ENCODE data around the gene LIME1. TPM values are rescaled to one million over a fixed set of nuclear protein-coding genes. Genes with fewer than 3 reads are reported as not detected.
A peak's percentile ranks its signal among the peaks of the same experiment; 100 is the strongest.

LIME1 gene
- total and polyA plus RNA-seq, 10 of the 15 experiments (the other 5 are each of a cell fraction or from before 2014, with no cell fraction given) = 0.35 to 154 (median 49.9) TPM

- SMC1A ChIA-PET (ENCODE audit: uncharacterized antibody, unreplicated experiment) = no interaction called here
- DNase-seq (ENCODE audit: low read depth, low spot score) (no peak), FAIRE-seq (no peak), ATAC-seq (no peak)
- Histone ChIP-seq H2AFZ (ENCODE audit: control insufficient read depth, low read depth, low read length) (no peak overlapping the region), H3K4me3 (no peak overlapping the region), H3K27ac (ENCODE audit: control insufficient read depth, insufficient read depth) (no peak overlapping the region), H3K9me3 (replicated peaks; ENCODE audit: control insufficient read depth, insufficient read depth, low read length) (0 out of 3 replicates have a peak, but pooled peaks cover 1% of the 10 kb centered on the region), H3K4me2 (ENCODE audit: control insufficient read depth, insufficient read depth) (no peak overlapping the region), H4K20me1 (ENCODE audit: control insufficient read depth, insufficient read depth) (no peaks in the 10 kb centered on the region), H3K79me2 (ENCODE audit: control insufficient read depth, insufficient read depth, low read length) (peaks cover 27% of the 10 kb centered on the region), H3K4me1 (ENCODE audit: control insufficient read depth, insufficient read depth, low read length) (peaks cover 60% of the 10 kb centered on the region), H3K9ac (ENCODE audit: control insufficient read depth, insufficient read depth, low read length) (no peak overlapping the region), H3K27me3 (replicated peaks in 1 of 2; ENCODE audit: control insufficient read depth in 2 of 2, insufficient read depth in 2 of 2, low read length in 1 of 2) (no peaks in the 10 kb centered on the region), H3K36me3 (ENCODE audit: control insufficient read depth in 2 of 2, insufficient read depth in 2 of 2, low read length in 1 of 2) (peaks cover 11 to 27% of the 10 kb centered on the region in 2 experiments; a peak in 3 of 4 replicates)
- intact Hi-C loops (cut with micrococcal nuclease; ENCODE audit: unreplicated experiment) = no loop called here
- RAD21 ChIA-PET (ENCODE audit: unreplicated experiment) = no interaction called here
- no TSS peak for BruUV-seq (replicated peaks)
- WGBS (ENCODE audit: insufficient coverage, insufficient replicate concordance, low lambda C conversion rate, missing lambda C conversion rate) = 90% methylated on average over 38 of the region's 38 CpGs
- CTCF ChIA-PET = no interaction called here
- POLR2A ChIA-PET = no interaction called here
- TF ChIP-seq SRF (IDR thresholded peaks at IDR 0.05; ENCODE audit: low read depth in 2 of 2, low read length in 2 of 2) (0 out of 4 replicates have a peak, but pooled peaks of 1 of the 2 experiments have one; percentile 4), PBX3 (IDR thresholded peaks at IDR 0.05; ENCODE audit: insufficient replicate concordance, low read depth, low read length) (peak; percentile 28), ESRRA (IDR thresholded peaks at IDR 0.05; ENCODE audit: low read length) (no peak), NR2C2 (IDR thresholded peaks at IDR 0.05; ENCODE audit: borderline replicate concordance, control insufficient read depth, insufficient read length, low read depth) (no peak), RFX5 (IDR thresholded peaks at IDR 0.05; ENCODE audit: low read depth, low read length) (no peak), BCL3 (IDR thresholded peaks at IDR 0.05; ENCODE audit: borderline replicate concordance, insufficient read depth, low read depth, low read length, poor library complexity, severe bottlenecking) (peak; percentile 92), REST (IDR thresholded peaks at IDR 0.05; ENCODE audit: low read depth, low read length) (no peak), POLR2A (IDR thresholded peaks at IDR 0.05; ENCODE audit: low read depth, low read length) (peak; percentile 67), HDAC6 (IDR thresholded peaks at IDR 0.05; ENCODE audit: unreplicated experiment) (no peak), ZNF384 (IDR thresholded peaks at IDR 0.05; ENCODE audit: borderline replicate concordance, low read depth, low read length) (no peak), TCF3 (IDR thresholded peaks at IDR 0.05; ENCODE audit: borderline replicate concordance, insufficient read depth, low read depth, low read length) (peak; percentile 56; the same call in 1 of the 2 replicates)
- in situ Hi-C loops (cut with MboI) = no loop called here
These were observed 4.1 kb upstream of the LIME1 start for GRCh38 chr20:63732118-63733095.

Measured in GM12878 (cell line).